Stimulated activated CD8-positive, alpha-beta memory T cell treated with anti-CD3 and anti-CD28 coated beads, Interleukin-7, amount 100 ng/mL, for 48 hours (primary cell): ENCODE measurements around the gene TFAP2B.

Experiments
- DNase-seq, 2 donors: peaks; one replicate each; pipeline ENCODE4 v3.0.0-alpha.2; 2020; ENCODE audit warnings: low read depth in 1 of 2; ENCODE audit errors: extremely low read depth in 1 of 2

Gene TFAP2B

DNA sequence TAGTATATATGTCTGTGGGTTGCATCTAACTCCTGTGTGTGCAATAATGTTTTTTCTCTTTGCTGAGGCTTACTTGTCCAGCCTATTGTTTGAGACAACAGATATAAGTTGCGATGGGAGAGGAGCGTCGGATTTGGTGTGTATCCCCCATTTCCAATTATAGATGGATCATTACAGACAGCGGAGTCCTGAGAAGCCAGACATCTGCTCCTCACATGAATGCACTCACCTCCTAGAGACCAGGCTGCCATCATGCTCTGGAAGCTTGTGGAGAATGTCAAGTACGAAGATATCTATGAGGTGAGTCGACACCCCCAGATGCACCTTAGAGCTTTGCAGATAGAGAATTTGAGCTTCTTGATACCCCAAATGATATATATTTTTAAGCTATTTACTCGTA, at the start of gene TFAP2B:
TFAP2B (plus strand) TSS at position 199 of the 400 bp plus-strand sequence; CDS start at position 220, 21 bp downstream.
- no peak for DNase-seq

DNA sequence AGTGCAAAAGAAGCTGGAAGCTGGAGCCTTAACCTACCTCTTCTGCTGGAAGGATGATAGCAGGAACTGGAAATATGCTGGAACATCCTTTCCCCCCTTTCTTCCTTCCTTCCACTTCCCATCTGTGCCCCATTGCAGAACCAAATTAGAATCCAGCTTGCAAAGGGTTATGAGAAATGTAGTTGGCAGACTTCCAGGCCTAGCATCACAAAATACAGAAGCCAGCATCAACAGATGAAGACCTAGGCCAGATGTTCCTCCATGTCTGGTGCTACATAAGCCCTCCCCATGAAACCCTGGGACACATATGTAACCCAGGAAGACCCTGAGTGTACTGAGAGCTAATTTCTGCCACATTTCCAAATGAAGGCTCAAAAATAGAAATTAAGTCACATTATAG, 40.0 kb upstream of the TFAP2B start:
- DNase-seq, result no peak

DNA sequence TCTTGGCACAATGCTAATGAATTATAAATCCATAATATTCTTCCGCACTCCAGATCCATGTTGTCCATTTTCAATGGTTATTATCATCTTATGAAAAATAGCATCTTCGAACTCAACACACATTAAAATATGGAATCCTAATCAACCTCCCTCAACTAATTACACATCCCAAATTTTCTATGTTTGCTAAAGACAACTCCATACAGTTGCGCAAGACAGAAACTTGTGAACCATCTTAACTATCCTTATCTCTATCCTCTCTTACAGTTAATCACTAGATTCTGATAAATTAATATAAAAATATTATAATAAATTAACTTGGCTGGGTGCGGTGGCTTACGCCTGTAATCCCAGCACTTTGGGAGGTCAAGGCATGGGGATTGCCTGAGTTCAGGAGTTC, 38.3 kb upstream of the TFAP2B start:
- no peak for DNase-seq

DNA sequence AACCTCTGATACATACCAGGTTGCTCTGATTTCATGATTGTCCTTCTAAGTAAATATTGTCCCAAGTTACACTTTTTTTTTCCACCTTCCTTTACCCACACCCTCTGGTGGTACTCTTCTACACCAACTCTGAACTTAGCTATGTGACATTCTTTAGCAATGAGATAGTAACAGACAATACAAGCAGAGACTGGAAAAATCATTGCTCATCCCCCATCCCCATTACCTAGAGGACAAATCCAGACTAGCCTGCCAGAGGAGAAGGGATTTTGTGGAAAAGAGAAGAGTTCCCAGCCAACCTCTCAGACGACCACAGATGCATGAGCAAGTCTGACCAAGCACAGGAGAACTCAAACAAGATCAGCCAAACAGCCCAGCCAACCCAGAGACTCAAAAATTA, 32.8 kb upstream of the TFAP2B start:
- no peak for DNase-seq

DNA sequence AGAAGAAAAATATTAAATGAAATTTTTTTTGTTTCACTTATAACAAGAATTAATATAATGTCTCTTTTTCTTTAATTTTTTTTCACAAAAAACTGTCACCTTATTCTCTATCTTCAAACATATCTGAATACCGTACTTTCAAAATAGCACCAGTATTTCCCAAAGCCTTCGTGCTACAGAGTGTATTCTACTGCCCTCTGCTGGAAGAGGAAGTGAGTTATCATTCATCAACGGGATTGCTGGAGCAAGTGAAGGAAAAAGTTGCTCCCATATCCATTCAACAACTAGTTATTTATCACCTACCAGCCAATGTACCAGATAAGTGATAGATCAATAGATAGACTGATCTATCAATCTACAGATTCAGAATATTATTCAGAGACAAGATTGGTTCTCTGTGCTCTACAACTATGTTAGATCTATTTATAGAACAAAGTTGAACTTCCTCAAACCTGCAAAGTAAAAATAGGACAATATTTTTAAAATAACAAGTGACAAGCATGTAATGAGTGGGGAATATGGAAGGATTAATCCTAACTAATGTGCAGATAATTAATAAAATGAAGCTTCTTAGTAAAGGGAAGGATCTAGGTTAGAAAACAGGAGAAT, 26.7 kb upstream of the TFAP2B start:
- DNase-seq, result no peak

DNA sequence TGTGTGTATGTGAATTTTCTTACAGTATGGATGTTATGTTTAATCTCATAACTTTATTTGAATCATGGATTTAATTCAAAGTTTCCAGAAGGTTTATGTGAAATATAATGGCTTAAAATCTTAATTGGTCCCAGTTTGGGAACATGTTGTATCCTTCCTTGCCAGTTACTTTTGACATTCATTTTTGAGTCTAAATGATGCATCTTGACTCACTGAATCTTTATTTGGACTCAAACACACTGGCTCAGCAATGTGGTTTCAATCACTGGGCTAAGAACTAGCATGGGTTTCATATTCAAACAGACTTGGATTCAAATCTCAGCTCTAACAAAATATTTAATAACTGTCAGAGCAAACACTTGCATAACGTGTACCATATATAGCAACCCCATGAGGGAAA, 25.9 kb upstream of the TFAP2B start:
- DNase-seq, result no peak

DNA sequence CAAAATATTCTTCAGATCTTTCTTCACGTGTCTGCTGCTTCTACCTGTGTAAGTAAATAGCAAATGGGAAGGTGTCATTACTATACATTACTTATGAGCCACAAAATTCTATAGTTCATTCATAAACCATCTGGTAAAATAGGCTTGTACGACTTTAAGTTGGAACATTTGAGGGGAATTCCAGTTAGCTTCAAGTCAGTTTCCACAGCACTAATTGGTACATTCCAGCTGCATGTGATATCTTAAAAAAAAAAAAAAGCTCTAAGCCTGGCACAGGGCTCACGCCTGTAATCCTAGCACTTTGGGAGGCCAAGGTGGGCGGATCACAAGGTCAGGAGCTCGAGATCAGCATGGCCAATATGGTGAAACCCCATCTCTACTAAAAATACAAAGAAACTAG, 23.1 kb upstream of the TFAP2B start:
- no peak for DNase-seq

DNA sequence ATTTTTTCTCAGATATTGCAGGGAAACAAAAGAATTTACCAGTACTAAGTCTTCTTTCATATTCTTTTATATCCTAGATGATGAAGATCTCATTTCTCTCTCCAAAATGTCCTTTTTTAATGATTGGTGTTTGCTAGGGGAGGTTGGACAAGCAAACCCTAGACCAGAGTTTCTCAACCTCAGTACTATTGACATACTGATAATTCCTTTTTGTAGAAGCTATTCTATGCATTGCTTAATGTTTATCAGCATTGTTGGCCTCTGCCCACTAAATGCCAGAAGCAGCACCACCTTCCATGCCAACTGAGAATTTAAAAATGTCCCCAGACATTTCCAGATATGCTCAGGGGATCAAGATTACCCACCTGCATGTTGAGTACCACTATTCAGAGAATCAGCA, 14.4 kb upstream of the TFAP2B start:
- no peak for DNase-seq

DNA sequence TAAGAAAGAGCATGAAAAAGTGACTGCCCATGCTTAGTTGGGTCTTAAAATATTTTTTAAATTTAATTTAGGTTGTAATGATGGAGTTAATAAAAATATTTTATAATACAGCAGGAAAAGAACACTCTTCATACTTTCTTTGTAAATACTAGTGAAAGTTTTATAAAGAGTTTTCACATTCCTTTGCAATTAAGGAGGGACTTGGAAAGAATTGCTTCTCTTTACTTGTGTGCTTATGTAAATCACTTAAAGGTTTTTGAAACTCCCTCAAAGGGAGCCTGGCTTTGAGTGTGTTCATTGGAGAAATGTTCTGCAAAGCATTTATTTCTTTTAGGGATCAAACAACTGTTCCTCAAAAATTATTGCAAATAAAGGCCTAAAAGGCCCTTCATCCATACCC, 11.6 kb upstream of the TFAP2B start:
- no peak for DNase-seq

DNA sequence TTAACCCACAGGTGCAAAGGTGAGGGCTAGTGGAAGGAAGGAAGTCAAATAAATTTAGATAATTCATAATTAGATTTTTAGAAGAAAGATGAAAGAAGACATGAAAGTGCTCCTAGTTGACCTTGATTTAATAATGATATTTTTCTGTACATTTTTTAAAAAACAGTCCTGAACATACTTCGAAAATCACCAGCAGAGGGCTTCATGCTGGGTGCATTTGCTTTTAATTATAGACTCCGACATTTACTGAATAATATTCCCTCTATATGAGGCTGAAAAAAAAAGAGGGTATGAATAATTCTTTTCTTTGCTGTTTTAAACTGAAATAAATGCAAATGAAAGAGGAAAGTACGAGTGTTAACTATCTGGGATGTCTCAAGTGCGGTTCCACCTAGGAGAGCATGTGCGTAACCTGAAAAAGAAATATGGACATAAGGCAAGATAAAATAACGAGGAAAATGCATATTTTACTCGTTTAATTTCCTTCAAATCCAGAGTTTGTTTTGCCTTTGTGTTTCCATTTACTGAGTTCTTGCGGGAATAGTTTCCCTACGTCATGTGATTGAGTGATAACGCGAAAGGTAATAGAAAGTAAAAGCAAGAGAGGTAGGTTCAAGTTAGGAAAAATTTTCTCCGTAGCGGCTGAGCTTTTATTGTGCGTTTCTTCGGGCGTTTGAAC, 3.1 kb upstream of the TFAP2B start:
- no peak for DNase-seq

DNA sequence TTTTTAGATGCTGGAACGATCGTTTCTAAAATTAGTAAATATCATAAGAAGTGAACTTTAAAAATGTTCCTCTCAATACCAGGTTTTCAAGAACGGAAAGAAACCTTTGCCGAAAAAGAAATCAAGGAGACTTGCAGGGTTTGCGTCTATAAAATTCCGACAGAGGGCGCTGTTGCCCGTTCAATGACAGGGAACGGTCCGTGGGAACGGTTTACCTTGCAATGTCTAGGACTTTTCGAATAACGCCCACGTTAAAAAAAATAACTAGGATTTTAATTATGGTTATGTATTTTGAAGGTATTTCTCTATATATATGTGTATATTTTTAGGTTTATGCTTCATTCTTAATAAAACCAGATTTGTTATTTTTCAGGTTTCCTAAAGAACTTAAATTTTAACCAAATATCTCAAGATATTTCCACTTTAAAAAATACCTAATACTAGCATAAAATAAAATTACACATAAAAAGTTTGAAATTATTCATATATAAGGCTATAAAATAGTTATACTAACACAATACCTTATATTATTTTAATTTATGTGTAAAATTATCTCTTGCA, 2.5 kb upstream of the TFAP2B start:
- DNase-seq, result peak; percentile 9 to 32

DNA sequence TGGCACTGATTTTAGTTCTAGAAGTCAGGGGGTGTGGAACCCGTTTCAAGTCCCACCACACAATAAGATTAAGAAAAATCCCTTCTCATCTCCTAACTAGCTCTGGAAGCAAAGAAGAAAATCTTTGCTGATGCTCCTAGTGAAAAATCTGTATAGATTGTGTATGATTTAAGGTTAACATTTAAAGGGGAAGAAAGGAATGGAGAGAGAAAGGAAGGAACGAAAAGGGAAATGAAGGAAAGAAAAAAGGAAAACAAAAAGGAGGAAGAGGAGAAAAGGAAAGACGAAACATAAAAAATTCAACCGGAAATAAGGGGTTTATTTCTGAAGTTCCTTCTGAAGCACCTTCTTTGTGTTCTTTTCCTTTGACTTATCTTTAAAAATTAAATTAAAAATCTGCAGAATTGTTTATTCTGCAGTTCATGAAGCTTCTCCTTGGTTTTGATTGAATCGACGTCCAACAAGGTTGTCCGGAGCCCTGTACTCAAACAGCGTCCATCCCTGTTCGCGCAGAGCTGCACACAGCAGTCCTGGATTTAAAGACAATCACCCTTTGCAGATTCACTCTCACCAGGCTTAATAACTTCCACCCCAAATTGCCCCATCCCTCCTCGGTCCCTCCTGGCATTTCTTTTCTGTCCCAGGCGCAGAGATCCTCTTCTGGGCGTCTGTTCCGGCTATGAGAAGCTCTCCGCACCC, 1.6 kb upstream of the TFAP2B start:
- DNase-seq, result no peak

DNA sequence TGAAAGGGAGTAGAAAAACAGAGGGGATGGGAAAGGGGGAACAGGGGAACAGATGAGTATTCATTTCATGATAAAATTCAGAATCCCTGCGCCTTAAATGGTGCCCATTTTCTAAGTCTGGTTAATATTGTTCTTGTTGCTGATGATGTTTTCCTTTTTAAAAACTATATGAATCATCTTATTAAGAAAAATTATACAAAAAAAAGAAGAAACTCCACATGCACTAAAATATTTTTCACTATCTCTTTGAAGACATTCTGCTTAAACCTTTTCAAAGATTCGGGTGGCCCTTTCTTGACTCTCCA, 1.1 kb upstream of the TFAP2B start:
- no peak for DNase-seq

DNA sequence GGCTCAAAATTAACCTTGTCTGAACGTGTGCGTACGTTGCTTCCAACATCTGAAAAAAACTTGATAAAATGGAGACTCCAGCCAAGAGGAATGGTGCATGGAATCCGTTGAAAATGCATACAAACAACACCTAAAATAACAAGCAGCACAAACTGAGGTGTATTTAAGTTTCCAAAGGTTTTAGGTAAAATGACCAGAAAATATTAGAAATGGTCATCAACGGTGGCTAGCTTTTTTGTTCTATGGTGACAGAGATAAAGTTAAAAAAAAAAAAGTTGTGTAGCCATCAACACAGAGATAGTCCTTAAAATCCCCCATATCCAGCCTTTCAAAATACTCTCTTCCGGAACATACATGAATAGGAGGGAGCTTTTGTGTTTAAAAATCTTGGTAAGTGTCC, 651 bp upstream of the TFAP2B start:
- DNase-seq, result no peak

DNA sequence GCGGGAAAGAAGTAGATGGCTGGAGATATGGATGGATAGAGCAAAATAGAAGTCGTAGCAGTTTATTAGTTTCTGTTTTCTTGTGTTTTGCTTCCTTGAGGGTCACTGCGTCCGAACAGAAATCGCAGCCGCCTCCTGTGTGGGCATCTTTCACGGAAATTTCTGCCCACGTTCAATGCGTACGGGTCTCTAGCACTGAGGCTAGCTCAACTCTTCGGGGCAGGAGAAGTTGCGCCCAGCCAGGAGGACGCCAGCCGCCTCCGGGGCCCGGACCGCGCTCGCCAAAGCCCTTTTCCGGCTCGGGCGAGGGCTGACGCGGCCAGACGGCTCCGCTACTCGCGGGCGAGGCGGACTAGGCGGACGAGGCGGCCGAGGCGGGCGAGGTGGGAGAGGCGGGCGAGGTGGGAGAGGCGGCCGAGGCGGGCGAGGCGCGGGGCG, 814 bp downstream of the TFAP2B start:
- no peak for DNase-seq

DNA sequence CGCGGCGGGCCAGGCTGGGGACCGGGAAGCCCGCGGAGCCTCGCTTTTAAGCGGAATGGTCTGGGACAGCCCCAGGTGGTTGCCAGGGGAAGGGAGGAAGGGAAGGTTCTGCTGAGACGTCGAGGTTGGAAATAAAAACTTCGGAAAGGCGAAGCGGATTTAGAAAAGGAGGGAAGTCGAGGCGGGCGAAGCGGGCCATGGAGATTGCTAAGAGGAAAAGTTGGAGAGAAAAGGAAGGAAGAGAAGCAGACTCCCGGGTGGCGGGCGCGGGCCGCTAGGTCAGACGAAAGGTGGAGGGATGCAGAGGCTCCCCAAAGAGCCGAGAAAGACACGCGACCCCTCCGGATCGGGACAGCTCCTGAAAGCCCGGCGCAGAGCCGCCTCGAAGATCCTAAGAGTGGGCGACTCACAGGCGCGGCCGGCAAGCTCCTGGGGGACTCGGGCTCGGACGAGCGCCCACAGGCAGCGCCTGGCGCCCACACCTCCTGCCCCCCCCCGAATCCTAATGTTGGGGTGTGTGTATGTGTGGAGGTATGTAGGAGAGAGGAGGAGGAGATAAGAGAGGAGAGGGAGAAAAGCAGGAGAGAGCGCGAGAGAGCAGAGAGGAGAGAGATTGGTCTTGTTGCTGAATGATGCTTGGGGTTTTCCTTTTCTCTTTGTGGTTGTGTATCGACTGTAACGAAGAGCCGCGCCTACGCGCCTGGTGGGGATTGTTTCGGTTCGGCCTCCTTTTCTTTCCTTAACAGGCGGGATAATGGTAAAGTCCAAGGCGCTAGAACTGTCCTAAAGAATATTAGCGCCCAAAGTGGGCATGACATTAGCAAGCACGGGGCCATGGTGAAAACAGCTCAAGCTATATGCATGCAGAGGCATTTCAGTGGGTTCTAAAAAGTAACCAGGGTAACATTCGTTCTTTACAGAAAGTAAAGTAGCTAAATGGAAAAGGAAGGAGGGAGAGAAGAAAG, 1.5 kb downstream of the TFAP2B start:
- DNase-seq, result no peak

DNA sequence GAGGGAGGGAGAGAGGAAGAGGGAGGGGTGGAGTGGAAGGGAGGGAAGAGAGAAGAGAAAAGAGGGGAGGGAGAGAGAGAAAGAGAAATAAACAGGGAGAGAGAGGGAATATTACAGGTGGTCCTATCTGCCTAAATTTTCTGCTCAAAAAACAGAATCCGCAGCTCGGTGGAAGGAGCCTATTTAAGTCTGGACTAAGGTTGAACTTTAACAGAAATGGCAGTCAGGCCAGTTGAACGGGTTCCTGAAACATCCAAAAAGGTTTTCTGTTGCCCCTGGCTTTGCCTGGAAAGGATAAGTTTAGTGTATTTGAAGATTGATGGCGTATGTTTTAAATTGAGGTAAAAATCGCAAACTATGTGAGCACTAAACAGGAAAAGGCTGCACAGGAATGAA, 2.2 kb downstream of the TFAP2B start:
- no peak for DNase-seq

DNA sequence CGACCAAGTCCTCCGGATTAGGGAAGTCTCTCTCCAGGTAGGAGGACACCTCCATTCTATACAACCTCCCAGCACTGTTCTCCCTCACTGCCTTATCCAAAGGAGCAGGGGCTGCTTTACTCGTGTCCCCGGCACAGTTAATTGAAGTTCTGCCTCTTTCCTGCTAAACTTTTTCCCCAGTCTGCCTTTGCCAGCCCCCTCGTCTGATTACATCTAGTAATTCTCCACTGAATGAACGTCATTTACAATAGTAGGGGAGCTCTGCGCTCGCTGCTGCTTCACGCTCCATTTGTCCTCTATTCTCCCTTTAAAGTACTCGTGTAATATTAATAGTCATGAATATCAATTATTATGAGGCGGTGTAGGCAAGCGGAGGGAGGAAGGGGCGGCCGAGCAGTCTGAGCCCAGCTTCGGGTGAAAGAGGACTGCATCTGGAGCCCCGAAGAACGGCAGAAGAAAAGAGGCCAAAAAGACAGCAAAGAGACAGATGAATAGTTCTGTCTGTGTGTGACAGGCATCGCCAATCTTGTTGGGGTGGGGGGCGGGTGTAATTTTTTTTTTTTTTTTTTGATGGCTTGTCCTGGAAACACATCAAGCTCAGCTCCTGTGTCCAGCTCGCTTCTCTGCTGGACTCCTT, 2.9 kb downstream of the TFAP2B start:
- DNase-seq, result no peak

DNA sequence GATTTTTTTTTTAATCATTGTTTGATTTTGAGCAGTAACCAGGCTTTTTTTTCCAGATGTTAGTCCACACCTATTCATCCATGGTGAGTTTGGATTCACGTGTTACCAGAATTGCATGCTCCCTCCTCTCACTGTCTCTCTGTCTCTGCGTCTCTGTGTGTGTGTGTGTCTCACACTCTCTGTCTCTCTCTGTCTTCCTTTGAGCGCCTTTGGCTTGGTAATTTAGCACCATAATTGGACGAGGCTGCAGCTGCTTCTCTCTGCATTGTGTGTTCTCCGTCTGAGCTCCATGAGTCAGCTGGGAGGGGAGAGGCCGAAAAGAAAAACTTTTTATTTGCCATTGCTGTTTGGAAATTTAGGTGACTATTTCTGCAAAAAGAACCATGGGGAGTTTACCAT, 3.4 kb downstream of the TFAP2B start:
- no peak for DNase-seq

DNA sequence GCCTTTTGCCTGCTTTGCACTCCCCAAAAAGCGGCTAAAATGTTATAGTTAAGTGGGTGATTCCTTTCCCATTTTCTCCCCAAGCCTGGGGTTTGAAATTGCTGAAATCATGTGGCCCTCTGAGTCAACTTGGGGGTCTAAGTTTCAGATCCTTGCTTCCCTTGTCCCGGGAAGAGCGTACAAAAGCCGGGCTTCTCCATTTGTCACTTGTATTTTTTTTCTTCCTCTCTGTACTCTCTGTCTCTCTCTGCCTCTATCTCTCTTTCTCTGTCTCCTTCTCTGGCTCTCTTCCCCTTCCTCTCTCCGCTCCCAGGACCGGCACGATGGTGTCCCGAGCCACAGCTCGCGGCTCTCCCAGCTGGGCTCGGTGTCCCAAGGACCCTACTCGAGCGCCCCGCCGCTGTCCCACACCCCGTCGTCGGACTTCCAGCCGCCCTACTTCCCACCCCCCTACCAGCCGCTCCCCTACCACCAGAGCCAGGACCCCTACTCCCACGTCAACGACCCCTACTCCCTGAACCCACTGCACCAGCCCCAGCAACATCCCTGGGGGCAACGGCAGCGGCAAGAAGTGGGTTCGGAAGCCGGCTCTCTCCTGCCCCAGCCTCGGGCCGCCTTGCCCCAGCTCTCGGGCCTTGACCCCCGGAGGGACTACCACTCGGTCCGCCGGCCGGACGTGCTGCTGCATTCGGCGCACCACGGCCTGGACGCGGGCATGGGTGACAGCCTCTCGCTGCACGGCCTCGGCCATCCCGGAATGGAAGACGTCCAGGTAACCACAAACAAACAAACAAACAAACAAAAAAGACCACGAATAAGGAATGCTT, 4.6 kb downstream of the TFAP2B start:
- DNase-seq, result no peak
